ENCODE data around the gene FIS1.
"Not testable (repeated sequence)": the region's sequence is repeated elsewhere in the genome, so short reads cannot be mapped to it uniquely, and the experiment has no call there.

The FIS1 gene

GRCh38 chr7:101244375-101245146 lies at the start of gene FIS1:
TSS of gene FIS1 (minus strand) at chr7:101245081. CDS start at chr7:101245004, 77 bp downstream.
- DNase-seq (ENCODE audit: low read depth in 2 of 2) = peak; percentile 83 to 85

DNA sequence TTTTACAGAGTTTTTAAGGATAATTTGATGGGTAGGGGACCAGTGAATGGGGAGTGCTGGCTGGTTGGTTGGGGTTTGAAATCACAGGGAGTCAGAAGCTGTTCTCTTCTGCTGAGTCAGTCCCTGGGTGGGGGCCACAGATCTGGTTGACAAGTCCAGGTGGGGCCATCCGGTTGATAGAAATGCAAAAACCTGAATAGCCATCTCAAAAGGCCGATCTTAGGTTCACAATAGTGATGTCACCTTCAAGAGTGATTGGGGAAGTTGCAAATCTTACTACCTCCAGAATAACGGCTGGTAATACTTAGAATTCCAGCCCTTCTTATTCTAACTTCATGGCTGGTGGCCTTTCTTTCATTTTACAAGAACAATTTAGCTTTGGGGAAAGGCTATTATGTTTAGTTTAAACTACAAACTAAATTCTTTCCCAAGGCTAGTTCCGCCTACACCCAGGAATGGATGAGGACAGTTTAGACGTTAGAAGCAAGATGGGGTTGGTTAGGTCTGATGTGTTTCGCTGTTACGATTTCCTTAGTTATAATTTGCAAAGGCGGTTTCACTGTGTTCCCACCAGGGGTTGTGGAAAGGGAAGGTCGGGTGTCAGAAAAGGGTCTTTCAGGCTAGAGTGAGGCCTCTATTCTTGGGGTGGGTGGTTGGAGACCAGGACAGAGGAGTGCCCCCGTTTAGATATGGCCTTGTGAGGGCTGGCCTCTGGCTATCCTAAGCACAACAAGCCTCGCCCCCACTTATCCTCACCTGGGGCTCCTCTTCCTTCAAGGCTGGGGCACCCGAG lies 49.4 kb upstream of the FIS1 start:
- no peak for DNase-seq (ENCODE audit: low read depth in 2 of 2)

DNA sequence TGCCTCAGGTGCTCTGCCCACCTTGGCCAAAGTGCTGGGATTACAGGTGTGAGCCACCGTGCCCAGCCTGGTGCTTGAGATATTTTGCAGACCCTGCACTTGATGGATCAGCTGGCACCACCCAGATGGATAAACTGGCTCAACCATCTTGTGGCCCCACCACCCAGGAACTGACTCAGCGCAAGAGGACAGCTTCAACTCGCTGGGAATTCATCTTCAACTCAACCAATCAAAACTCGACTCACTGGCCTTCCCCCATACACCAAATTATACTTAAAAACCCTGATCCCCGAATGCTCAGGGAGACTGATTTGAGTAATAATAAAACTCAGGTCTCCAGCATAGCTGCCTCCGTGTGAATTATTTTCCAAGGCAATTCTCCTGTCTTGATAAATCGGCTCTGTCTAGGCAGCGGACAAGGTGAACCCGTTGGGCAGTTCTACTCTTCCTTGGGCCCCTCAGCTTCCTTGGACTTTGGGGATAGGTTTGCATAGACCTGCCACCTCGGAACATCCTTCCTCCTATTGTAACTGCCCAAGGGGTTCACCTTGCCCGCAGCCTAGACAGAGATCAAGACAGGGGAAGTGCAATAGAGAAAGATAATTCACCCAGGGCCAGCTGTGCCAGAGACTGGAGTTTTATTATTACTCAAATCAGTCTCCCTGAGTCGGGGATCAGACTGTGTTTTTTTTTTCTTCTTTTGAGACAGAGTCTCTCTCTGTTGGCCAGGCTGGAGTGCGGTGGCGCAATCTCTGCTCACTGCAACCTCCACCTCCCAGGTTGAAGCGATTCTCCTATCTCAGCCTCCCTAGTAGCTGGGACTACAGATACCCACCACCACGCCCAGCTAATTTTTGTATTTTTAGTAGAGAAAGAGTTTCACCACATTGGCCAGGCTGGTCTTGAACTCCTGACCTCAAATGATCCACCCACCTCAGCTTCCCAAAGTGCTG lies 48.5 kb upstream of the FIS1 start:
- not testable (repeated sequence) for DNase-seq (ENCODE audit: low read depth in 2 of 2)

DNA sequence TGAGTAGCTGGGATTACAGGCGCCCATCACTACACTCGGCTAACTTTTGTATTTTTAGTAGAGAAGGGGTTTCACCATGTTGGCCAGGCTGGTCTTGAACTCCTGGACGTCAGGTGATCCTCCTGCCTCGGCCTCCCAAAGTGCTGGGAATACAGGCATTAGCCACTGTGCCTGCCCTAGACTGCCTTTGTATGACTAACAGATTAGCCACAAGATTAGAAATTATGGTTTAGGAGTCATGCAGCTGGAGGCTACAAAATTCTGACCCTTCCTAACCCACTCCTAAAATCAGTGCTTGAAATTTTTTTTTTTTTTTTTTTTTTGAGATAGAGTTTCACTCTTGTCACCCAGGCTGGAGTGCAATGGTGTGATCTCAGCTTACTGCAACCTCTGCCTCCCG lies 47.7 kb upstream of the FIS1 start:
- DNase-seq (ENCODE audit: low read depth in 2 of 2) = not testable (repeated sequence)

DNA sequence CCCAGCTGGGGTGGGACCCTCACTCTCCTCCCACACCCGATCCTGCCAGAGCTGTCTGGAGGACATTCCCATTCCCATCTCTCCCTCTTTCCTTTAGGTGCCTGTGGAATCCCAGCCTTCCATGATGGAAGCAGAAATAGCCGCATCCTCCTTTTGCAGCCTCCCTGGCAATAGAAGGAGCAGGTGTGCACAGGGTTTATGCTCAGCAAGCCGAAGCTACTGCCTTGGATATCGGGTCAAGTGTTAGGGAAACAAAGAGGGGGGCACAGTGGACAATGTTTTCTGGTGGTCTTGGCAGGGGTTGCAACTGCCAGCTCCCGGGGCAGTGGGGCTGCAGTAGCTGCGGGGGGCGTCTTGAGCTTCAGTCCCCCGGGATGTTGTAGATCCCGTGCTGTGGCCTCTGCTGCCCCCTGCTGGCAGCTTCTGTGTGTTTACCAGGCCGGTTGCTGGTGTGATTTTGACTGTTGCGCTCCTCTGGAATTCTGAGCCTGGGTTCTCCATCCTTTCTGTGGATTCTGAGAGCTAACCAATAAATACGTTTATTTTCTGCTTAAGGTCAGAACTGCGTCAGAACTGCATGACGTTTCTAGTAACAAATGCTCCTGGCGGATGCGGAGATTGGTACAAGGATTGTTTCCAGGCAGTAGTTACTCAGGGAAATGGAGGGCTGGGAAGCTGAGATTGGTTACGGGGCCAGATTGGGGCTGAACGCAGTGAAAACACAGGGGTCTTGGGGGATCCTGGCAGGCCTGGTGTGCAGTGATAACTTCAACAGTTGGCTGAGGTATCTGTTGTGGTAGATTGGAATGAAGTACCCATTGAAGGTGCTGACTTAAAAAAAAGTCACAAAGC lies 45.5 kb upstream of the FIS1 start:
- not testable (repeated sequence) for DNase-seq (ENCODE audit: low read depth in 2 of 2)

- not testable (repeated sequence) for DNase-seq (ENCODE audit: low read depth in 2 of 2)
Observed at GRCh38 chr7:101289687-101290086, 44.8 kb upstream of the FIS1 start.

DNA sequence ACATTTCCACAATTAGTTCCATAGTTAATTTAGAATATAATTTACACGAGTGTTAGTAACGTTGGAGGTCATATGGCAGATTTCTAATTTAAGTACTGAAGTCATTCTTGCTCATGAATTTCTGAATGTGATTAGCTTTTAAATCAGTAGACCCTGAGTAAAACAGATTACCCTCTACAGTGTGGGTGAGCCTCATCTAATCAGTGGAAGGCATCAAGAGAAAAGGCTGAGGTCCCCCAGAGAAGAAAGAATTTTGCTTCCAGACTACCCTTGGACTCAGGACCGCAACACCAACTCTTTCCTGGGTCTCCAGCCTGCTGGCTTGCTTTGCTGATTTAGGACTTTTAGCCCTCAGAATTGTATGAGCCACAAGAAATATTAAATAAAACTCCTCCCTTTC lies 43.6 kb upstream of the FIS1 start:
- DNase-seq (ENCODE audit: low read depth in 2 of 2) = no peak

DNA sequence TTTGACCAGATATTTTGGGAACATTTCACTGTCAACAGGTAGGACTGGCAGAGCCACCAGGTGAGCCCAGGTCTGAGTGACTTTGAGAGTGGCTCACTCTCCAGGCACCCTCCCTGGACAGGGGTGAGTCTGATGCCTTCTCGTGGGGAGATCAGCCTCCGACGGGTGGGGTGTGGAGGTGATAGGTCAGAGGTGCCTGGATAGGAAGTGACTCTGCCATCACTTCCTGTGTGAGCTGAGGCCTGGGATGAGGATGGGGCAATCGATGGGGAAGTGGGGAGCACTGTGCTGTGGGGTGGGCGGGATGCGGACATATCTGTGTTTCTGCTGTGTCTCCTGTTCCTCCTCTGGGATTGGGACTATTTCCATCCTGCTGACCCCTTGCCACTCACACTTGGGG lies 42.2 kb upstream of the FIS1 start:
- DNase-seq (ENCODE audit: low read depth in 2 of 2) = no peak

- DNase-seq (ENCODE audit: low read depth in 2 of 2) = not testable (repeated sequence)
Observed at GRCh38 chr7:101285880-101286279, 41.0 kb upstream of the FIS1 start.

GRCh38 chr7:101285171-101285570 lies 40.3 kb upstream of the FIS1 start:
- no peak for DNase-seq (ENCODE audit: low read depth in 2 of 2)

DNA sequence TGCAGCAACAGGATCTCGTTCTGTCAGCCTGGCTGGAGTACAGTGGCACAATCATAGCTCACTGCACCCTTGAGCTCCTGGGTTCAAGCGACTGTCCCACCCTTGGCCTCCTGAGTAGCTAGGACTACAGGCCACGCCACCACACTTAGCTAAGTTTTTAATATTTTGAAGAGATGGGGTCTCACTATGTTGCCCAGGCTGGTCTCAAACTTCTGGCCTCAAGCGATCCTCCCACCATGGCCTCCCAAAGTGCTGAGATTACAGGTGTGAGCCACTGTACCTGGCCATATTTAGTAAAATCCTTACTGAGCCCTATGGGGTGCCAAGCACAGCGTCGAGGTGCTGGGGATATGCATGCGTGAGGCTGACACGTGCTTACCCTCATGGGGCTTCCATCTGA lies 36.0 kb upstream of the FIS1 start:
- not testable (repeated sequence) for DNase-seq (ENCODE audit: low read depth in 2 of 2)

GRCh38 chr7:101278461-101279292 lies 33.8 kb upstream of the FIS1 start:
- DNase-seq (ENCODE audit: low read depth in 2 of 2) = no peak

GRCh38 chr7:101277155-101277554 lies 32.3 kb upstream of the FIS1 start:
- no peak for DNase-seq (ENCODE audit: low read depth in 2 of 2)

DNA sequence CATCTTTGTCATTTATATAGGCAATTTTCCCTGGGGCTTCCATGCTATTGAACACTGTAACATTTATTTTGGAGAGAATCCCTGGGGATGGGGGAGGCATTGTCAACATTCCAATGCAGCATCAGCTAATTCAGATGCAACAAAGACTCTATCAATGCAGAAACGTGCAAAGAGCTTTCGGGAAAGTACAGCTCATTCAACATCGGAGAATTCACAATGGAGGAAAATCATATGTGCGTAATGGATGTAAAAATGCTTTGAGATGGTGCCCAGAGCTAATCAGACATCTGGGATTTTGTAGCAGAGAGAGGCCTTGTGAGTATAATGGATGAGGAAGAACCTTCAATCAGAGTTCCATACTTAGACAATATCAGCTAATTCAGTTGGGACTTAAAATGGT lies 28.3 kb upstream of the FIS1 start:
- no peak for DNase-seq (ENCODE audit: low read depth in 2 of 2)

DNA sequence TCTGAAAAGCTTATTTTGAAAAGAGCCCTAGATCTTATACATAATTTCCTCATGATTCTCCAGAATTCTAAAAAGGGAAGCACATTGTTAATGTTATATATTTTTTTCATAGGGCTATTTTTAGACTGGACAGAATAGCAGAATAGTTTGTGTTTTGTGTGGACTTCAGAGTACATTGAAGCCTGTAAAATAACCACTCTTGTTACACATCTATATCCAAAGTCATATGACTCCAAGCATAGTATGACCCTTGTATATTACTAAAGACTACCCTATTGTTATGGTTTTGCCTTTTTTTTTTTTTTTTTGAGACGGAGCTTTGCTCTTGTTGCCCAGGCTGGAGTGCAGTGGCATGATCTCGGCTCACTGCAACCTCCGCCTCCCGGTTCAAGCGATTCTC lies 26.1 kb upstream of the FIS1 start:
- DNase-seq (ENCODE audit: low read depth in 2 of 2) = no peak

GRCh38 chr7:101269664-101270063 lies 24.8 kb upstream of the FIS1 start:
- no peak for DNase-seq (ENCODE audit: low read depth in 2 of 2)

GRCh38 chr7:101265622-101266516 lies 21.0 kb upstream of the FIS1 start:
- no peak for DNase-seq (ENCODE audit: low read depth in 2 of 2)

GRCh38 chr7:101264102-101264706 lies 19.3 kb upstream of the FIS1 start:
- not testable (repeated sequence) for DNase-seq (ENCODE audit: low read depth in 2 of 2)
